MCF 10A (cell line): ENCODE measurements around the gene ZBTB33. TPM values are rescaled to one million over a fixed set of nuclear protein-coding genes. Genes with fewer than 3 reads are reported as not detected.

Experiments
- BruUV-seq: library from RNA; stranded (reverse); fragments of 400-500 nt; replicated peaks from 2 replicates; lab custom pipeline; 2021; lab: Mats Ljungman, UMichigan
- CTCF ChIA-PET: fragments of 300-600 bp; sonication (Branson Sonifier 250); formaldehyde crosslinking; extraction: SDS; loops from one replicate; lab custom pipeline; 2021; ENCODE audit warnings: antibody characterized with exemption, inconsistent platforms; lab: Yijun Ruan, JAX
- POLR2A ChIA-PET: fragments of 300-600, 350-650 bp; sonication (Branson Sonifier 250); formaldehyde crosslinking; extraction: SDS; loops from one replicate; lab custom pipeline; 2020; ENCODE audit warnings: antibody characterized with exemption, inconsistent platforms; lab: Yijun Ruan, JAX
- DNase-seq: peaks from one replicate; pipeline ENCODE4 v3.0.0-alpha.2; 2018; ENCODE audit not compliant: unreplicated experiment
- H3K27ac Mint-ChIP-seq: one replicate; pipeline ENCODE4 v1.8.0; 2022; ENCODE audit warnings: mild to moderate bottlenecking, low read depth, mixed read lengths; ENCODE audit not compliant: unreplicated experiment
- H3K27me3 Mint-ChIP-seq: one replicate; pipeline ENCODE4 v1.8.0; 2022; ENCODE audit warnings: mixed read lengths; ENCODE audit not compliant: insufficient read depth, unreplicated experiment
- H3K36me3 Mint-ChIP-seq: one replicate; pipeline ENCODE4 v1.8.0; 2022; ENCODE audit warnings: mild to moderate bottlenecking, moderate library complexity, mixed read lengths; ENCODE audit not compliant: insufficient read depth, unreplicated experiment
- H3K4me1 Mint-ChIP-seq: one replicate; pipeline ENCODE4 v1.8.0; 2022; ENCODE audit warnings: mixed read lengths; ENCODE audit not compliant: insufficient read depth, unreplicated experiment
- H3K4me3 Mint-ChIP-seq: one replicate; pipeline ENCODE4 v1.8.0; 2022; ENCODE audit warnings: mild to moderate bottlenecking, moderate library complexity, mixed read lengths; ENCODE audit not compliant: unreplicated experiment
- H3K9me3 Mint-ChIP-seq: one replicate; pipeline ENCODE4 v1.8.0; 2022; ENCODE audit warnings: mixed read lengths; ENCODE audit not compliant: unreplicated experiment
- intact Hi-C: fragments of 100-400 bp; cut with micrococcal nuclease; formaldehyde crosslinking; loops from 2 replicates; pipeline ENCODE4 v1.14.1; 2022
- total RNA-seq: library from RNA; stranded (reverse); gene quantifications from 2 replicates; pipeline ENCODE4 v1.2.3, GENCODE V29; 2022
- TF ChIP-seq, protein P1 (sequence below): fragments of 200-600 bp; IDR thresholded peaks from one replicate; pipeline ENCODE4 v1.8.0; 2022; ENCODE audit warnings: antibody characterized with exemption, mild to moderate bottlenecking; ENCODE audit not compliant: unreplicated experiment

ZBTB33 gene
- total RNA-seq, 1 experiment from 2014 or later = 11.4 TPM

DNA sequence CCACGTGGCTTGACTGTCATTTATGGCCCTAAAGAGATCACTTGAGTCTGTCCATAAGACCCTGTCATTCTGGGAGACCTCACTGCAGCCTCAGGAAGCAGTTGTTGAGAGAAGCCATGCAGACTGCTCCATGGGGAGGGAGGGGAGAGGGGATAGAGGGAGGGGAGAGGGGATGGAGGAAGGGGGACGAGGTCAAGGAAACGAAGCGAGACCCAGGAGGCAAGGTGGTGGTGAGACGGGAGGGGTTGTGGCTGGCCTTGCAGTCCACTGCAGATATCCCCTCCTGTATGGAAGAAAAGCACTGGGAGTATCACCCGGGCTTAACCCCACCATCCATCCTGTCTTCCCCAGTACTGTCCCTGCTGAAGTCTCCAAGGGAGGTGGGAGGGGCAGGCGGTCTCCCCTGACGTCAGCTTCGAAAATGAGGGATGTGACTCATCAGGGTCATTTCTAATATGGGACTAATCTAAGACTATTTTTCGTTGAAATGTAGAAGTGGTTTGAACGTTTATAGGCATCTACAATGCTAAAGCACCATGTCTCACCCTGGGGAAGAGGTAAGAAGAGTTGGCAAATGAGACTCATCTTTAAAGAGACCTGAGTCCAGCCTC lies 55.0 kb downstream of the ZBTB33 start:
- intact Hi-C loops = no loop called here
- CTCF ChIA-PET = interaction anchor here (0.6 kb wide), 1 partner anchor 169 kb away, joined by 5 read pairs; no protein-coding TSS in a partner anchor
- Mint-ChIP-seq H3K36me3 (no peaks in the 10 kb centered on the region), H3K27ac (no peak overlapping the region), H3K9me3 (no peaks in the 10 kb centered on the region), H3K4me1 (no peaks in the 10 kb centered on the region), H3K27me3 (peaks cover 31% of the 10 kb centered on the region), H3K4me3 (no peak overlapping the region)
- POLR2A ChIA-PET = no interaction called here
- TF ChIP-seq, protein P1, sequence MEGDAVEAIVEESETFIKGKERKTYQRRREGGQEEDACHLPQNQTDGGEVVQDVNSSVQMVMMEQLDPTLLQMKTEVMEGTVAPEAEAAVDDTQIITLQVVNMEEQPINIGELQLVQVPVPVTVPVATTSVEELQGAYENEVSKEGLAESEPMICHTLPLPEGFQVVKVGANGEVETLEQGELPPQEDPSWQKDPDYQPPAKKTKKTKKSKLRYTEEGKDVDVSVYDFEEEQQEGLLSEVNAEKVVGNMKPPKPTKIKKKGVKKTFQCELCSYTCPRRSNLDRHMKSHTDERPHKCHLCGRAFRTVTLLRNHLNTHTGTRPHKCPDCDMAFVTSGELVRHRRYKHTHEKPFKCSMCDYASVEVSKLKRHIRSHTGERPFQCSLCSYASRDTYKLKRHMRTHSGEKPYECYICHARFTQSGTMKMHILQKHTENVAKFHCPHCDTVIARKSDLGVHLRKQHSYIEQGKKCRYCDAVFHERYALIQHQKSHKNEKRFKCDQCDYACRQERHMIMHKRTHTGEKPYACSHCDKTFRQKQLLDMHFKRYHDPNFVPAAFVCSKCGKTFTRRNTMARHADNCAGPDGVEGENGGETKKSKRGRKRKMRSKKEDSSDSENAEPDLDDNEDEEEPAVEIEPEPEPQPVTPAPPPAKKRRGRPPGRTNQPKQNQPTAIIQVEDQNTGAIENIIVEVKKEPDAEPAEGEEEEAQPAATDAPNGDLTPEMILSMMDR = no peak
- no TSS peak for BruUV-seq
- DNase-seq = no peak

DNA sequence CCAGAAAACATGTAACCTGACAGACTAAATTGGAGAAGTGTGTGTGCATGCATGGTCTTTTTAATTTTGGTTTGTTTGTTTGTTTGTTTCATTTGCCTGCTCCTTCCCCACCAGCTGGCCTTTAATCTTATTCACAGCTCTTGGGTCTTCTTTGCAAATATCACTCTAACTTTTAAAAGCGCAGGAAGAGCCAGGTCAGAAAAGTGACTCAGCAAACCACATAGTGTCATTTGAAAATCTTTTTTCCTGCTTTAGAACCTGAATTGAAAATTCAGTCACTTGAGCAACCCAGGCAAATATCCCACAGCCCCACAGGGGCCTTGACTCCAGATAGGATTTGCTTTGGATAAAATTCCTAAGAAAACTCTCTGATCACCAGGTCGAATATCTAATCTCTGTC lies 56.0 kb downstream of the ZBTB33 start:
- Mint-ChIP-seq H3K4me3 (no peak overlapping the region), H3K36me3 (no peaks in the 10 kb centered on the region), H3K27me3 (peaks cover 30% of the 10 kb centered on the region), H3K27ac (no peak overlapping the region), H3K9me3 (no peaks in the 10 kb centered on the region), H3K4me1 (no peaks in the 10 kb centered on the region)
- BruUV-seq = no TSS peak
- CTCF ChIA-PET = no interaction called here
- TF ChIP-seq, protein P1 = no peak
- intact Hi-C loops = no loop called here
- POLR2A ChIA-PET = no interaction called here
- DNase-seq = no peak

Other genes with a start within 250 kb of the ZBTB33 start
- not detected in 2 replicates for gene RHOXF2B, start 173.1 kb upstream of the ZBTB33 start, total RNA-seq
- not detected in 2 replicates for gene RHOXF1, start 134.9 kb upstream of the ZBTB33 start, total RNA-seq
- gene RHOXF2, start 92.2 kb upstream of the ZBTB33 start, total RNA-seq = not detected in 2 replicates
- gene TMEM255A, start 60.6 kb downstream of the ZBTB33 start, total RNA-seq = not detected in 2 replicates
- gene ATP1B4, start 111.3 kb downstream of the ZBTB33 start, total RNA-seq = not detected in 2 replicates
- 67.0 and 74.8 TPM in 2 replicates for gene LAMP2, start 218.5 kb downstream of the ZBTB33 start, total RNA-seq